Cerebellar nuclear complex (tissue), 1 donor: ENCODE data around the gene GABARAPL2.
"Not testable (repeated sequence)": the region's sequence is repeated elsewhere in the genome, so short reads cannot be mapped to it uniquely, and the experiment has no call there.

Source experiments
- DNase-seq, 2 experiments: peaks; one replicate each; lab custom pipeline; 2025; lab: John Stamatoyannopoulos, UW

GABARAPL2 gene

DNA sequence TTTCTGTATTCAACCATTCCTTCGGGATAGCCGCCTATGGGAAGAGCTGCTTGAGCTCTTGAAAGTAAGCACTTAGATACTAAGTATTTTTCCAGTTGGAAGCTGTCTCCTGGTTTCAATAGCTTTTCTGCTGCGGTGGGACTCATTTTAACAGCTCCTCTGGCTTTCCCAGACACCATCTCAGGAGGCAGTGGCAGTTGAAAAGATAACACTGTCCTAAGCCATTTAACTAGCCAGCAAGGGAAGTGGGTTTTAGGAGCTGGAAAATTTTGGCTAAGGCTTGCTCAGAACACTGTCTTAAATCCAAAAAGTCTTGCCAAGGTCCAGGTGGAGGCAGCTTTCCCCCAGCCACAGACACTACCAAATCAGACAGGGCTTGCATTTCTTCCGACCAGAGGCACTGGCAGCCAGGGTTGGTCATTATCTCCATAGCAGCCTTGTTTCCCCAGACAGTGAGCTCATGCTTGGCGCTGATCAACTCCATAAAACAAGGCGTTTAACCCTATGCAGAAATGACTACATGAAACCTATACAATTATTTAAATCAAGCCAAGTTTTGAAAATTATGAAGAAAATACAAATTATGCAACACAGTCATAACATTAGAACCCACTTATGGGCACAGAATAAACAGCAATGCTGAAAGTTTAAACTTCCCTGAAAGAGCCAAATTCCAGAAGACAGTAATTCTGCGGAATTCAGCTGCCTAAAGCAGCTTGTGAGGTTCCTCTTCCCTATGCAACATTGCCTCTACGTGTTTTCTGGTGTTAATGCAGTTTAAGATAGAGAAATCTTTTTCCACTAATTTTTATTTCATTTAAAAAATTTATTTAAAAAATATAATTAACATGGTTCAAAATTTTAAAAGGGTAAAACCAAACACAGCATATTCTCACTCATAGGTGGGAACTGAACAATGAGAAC is 25.0 kb downstream of the GABARAPL2 start:
- no peak for DNase-seq

DNA sequence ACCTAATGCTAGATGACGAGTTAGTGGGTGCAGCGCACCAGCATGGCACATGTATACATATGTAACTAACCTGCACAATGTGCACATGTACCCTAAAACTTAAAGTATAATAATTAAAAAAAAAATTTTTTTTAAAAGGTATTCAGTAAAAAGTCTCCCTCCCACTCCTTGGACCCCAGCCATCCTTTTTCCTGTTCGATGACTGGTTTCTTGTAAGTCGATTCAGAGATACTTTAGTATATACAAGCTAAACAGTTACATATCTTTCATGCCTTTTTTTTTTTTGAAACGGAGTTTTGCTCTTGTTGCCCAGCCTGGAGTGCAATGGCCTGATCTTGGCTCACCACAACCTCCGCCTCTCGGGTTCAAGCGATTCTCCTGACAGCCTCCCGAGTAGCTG is 25.7 kb downstream of the GABARAPL2 start:
- not testable (repeated sequence) for DNase-seq

DNA sequence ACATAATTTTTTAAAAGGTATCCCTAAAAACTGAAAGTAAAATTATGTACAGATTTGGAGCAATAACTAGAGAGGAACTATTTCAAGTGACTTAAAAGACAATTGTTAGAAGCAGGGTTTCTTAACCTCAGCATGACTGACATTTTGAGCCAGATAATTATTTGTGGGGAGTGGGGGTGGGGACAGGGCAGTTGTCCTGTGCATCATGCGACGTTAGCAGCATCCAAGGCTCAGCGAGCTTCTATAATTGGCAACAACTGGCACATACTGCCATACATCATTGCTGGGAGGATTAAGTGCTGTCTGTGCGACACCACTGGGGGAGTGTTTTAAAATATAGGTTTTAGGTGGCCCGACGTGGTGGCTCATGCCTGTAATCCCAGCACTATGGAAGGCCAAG is 27.1 kb downstream of the GABARAPL2 start:
- DNase-seq = no peak

DNA sequence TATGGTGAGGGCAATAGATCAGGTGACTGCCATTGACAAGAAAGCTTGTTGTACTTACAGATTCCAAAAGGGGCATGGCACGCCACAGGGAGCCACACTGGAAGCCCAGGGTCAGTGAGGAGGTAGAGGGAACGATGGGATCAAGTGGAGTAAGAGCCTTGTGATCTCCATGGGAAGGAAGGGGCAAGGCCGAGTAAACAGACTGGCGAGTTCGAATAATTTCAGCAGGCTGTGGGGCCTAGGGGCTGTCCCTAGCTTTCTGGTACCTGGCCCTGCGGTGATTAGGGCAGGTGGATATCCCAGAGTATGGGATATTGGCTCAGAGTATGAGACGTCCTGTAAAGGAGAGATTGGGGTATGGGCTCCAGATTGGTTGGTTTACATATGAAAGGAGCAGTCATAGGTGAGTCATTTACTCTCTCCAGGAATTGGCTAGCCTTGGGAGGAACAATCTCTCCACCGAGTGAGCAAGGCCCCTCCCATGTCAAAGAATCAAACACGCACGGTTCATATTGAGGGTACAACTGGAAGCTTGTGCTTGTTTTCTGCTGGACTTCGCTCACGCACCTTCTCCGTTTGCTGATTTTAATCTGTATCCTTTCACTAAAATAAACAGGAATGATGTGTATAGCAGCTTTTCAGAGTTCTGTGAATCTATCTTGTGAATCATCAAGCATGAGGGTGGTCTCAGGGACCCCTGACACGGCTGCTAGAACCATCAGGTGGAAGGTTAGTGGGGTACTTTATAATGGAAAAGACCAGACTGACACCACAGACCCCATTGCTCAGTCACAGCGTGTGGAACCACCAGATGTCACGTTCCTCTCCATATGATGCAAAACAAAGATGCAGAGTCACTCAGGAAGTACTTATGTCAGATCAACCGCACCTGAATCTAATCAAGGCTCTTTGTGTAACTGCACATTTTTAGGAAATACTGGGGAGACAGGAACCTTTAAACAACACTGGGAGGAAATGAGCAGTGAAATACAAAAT is 27.9 kb downstream of the GABARAPL2 start:
- DNase-seq = no peak

DNA sequence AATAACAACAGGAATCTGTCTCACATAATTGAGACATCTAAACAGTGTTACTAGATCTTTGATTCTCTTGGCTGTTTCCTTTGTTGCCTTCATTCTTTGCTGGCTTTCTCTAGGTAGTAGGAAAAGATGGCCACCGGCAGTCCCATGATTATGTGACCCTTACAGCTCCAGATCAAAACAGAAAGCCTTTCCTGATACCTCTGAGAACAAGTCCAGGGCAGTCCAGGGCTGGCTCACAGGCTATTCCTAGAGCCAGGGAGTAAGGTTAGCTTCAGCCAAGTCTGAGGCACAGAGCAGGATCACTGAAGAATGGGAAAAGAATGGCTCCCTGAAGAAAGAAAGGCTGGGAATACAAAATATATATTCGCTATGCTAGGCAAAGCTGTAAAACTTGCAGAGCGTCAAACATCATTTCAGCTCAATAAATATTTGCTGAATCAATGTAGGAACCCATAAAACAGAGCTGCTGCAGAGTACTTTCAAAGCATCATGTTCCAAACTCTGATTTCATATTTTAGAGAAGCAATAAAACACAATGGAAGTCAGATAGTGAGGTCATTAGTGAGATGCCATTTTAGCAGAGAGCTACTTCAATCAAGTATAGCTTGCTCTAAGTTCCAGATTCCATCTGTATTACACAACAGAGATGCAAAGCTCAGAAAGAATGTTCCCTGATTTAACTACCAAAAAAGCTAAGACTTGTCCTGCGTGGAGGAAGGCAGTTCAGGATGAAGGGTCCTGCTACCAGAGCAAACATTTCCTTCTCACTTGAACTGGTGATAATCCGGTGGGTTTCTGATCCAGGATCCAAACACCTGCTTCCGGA is 33.5 kb downstream of the GABARAPL2 start:
- no peak for DNase-seq

DNA sequence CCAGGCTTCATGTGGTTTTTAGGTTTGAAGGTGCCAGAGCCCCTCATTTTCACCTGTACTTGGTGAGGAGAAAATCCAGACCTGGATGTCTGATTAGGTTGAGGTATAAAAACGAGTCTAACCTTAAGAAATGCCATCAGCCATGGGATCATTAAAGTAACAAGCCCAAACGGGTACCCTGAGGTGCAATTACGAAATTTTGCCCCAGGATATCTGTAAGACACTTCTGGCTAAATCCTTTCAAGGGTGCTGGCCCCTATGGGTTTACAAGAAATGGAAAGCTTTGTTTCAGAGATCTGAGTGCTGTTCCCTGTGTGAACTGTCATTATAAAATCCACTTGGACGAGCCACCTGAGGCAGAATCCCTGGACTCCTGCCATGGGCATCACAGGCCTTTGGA is 37.1 kb downstream of the GABARAPL2 start:
- no peak for DNase-seq

DNA sequence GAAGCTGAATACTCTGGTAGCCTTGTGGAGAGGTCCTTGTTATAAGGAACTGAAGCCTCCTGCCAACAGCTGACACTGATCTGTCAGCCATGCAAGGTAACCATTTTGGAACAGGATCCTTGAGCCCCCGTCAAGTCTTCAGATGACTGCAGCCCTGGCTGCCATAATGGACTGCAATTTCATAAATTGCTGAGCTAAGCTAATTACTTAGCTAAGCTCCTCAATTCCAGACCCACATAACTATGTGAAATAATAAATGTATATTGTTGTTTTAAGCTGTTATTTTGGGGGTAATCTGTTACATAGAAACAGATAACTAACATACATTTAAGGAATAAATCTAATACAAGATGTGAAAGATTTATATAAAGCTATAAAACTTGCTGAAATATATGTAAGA is 40.3 kb downstream of the GABARAPL2 start:
- DNase-seq = no peak

DNA sequence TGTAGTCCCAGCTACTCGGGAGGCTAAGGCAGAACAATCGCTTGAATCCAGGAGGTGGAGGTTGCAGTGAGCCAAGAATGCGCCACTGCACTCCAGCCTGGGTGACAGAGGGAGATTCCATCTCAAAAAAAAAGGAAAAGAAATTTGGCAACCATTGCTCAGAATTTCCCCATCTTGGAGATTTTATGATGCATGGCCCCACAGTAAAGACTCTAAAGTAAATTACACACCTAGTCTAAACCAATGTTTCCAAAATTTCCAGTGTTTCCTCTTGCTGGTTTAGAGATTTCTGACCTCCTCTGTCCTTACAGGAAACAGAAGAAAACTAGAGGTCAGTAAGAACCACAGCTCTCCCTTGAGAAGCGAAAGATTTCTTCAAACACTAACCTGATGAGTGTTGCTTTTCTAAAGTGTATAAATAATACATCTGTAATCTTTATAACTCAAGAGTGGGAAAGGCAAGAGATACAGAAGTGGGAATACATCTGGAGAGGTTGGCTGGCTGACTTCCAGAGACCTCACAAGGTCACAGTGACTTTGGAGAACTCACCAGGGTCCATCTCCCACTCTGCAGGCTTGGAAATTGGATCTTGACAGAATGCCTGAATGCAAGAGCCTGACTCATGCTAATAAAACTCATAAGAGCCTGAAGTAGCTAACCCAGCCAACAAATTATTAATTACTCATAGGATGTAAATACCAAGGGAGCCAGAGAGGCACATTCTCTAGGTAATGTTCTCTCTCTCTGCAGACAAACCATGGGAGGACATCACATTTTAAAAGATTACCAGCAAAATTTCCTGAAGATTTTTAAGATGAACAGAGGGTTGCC is 48.1 kb downstream of the GABARAPL2 start:
- no peak for DNase-seq

DNA sequence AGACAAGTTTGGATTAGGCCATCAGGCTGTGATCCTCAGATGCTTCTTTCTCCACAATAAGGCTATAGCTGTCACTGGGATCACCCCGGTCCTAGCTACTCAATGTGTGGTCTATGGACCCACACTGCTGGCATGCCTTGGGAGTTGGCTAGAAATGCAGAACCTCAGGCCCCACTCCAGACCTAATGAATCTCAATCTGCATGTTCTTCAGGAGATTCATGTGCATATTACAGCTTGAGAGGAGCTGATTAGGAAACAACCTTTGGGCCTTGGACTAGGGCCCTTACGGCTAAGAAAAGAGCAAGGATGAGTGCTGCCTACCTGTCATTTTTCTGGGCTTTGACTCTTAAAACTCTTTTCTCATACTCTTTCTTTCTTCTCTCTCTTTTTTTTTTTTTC is 49.4 kb downstream of the GABARAPL2 start:
- DNase-seq = no peak

DNA sequence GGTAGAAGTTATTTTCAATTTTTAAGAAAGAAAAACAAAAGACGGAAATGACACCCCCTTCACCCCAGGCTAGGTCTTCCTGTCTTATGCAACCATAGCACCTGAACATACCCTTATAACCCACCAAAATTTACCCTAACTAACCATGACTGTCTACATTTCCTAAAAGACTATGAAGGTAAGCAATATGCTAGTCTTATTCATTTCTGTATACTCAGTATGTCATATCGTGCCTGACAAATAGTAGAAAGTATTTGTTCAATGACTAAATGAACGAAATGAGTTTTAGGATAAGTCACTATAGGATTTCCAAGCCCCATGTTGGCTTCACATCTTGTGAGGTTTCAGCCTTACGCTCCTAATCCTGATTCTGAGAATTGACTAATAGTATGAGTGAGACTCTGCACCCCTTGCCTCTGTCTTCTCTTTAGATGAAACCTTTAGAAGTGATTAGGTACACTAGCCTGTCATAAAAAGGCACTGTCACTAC is 50.4 kb downstream of the GABARAPL2 start:
- no peak for DNase-seq

DNA sequence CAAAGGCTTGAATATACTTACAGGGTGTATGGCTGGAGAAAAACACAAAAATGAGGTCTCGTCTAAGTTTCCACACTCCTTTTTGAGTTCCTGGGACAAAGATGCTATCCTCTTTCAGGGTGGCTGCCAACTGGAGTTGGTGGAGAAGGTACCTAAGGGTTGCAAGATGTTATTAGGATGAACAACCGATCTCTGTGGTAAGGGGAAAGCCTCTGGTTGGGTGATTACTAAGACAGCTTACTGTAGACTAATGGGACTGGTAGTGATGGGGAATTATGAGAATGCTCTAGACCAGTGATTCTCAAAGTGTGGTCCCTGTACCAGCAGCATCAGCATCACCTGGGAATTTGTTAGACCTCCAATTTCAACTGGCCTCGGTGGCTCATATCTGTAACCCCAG is 50.9 kb downstream of the GABARAPL2 start:
- DNase-seq = no peak

DNA sequence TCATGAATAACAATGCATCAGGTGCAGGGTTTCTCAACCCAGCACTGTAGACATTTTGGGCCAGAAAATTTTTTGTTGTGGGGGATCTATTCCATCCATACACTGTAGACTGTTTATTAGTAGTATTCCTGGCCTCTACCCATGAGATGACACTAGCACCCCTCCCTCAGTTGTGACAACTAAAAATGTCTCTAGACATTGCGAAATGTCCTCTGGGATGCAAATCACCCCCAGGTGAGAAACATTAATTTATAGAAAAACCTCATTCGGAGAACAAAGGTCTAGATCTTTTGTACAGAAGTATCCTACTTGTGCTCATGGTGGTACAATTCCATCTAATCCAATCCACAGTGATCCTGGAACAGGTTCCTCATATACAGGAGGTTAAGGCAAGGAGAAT is 52.6 kb downstream of the GABARAPL2 start:
- no peak for DNase-seq

DNA sequence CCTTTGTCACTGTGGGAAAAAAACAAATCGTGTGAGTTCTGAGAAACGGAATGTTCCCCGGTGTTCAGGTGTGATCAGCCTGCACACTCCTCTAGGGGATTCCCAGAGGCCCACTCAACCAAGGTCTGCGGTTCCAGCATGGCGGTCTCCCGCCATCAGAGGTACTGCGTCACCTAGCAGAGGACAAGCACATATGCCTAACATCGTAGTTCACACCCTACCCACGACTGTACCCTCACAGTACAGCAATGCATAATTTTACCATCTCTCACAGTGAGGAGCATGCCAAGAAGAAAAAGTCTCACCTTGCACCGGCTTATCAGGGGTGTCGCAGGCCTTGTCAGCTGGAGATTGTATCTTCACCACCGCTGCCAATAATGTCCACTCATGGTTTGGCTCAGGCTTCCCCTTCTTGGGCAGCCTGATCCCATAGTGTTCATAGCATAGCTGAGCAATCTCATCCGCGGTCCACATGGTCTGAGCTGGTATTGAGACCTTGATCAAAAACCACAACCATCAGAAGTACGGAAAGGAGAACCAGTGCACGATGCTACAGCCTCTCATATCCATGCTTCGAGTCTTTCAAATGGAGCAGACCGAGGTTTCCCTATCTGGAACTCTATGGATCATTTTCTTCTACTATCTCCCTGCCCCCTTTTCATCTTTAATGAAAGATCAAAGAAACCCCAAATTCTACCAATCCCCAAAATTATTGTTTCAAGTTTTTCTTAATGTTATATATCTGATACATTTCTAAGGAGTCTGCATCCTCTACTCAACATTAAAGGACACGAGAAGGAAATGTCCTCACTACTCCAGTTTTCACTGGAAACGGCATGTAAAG is 54.4 kb downstream of the GABARAPL2 start:
- DNase-seq = no peak

DNA sequence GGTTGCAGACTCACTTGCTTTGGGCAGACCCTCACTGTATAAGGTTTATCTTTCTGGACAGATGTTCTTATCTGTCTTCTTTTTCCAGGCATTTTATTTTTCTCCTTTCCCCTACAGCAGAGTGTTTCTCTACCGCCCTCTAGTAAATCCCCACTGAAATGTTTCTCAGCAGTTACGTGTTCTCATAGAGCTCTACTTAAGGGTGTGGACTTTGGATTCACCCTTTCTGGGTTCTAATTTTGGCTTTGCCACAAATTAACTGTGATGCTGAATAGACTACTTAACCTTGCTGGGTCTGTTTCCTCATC is 54.9 kb downstream of the GABARAPL2 start:
- no peak for DNase-seq

DNA sequence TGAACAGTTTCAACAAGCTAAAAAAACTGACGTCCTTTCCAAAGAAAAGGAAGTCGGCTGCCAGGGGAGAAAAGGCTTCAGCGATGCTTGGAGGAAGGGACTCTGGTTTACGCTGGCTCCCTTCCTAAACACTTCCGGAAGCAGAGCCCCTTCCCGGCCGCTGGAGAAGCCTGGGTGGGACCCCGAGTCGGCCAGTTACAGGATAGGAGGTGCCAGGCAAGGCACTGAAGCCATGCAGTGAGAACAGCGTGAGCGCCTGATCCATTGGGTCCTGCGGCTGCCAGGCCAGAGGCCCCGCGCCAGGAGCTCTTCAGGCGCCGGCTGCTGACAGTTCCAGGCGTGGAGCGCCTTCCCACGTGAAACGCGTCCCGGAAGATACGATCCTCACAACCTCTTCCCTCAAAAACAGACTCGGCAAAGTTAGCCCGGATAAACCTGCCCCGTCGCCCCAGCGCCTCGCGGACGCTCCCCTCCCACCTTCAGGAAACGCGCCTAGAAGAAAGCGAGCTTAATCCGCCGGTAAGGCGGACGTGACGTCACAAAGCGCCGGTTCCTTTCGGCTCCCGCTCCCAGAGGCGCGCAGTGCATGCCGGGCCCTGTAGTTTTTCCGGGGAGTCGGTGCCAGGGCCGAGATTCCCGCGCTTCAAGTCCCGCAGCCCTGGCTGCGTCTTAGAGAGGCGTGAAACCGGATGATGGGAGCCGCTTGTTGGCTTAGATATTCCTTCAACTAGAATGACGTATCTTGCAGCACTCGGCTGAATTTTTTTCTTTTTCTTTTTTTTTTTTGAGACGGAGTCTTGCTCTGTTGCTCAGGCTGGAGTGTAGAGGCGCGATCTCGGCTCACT is 56.8 kb downstream of the GABARAPL2 start, which contains the start of gene ADAT1:
TSS of gene ADAT1 (minus strand) at position 521 of the 845 bp plus-strand sequence. CDS start 2,482 bp downstream, outside the sequence.
- peak; percentile 59 to 82 for DNase-seq

DNA sequence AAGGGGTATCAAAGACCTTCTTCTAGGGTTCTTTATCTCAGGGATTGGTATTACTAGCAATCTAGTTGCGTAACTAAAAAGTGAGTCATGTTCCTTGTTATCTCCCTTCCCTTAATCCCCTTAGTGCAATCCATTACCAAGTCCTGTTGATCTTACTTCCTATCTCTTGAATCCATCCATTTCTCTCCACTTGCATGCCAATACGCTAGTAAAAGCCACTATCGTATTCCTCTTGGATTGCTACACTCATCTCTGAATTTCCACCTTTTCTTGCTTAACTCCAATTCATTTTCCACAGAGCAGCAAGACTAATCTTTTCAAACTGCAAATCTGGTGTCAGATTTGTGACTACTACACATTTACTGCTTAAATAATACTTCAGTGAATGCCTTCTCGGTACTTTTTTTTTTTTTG is 58.7 kb downstream of the GABARAPL2 start:
- DNase-seq = no peak

DNA sequence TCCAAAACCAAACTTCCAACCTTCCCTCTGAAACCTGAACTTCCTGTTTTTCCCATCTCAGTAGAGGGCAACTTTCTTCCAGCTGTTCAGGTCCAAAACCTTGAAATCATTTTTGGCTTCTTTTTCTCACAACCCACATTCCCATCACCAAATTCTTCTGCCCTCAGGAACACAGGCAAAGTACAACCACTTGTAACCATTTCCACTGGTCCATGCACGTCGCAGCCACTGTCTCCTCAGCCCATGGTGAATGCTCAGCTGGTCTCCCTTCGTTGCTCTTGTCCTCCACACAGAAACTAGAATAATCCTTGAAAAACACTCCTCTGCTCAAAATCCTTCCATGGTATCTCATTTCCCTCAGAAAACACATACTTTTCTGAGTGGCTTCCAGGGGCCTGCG is 60.6 kb downstream of the GABARAPL2 start:
- no peak for DNase-seq
